HG02870 (cell line): ENCODE measurements around the gene FGD6.
"Not testable (repeated sequence)": the region's sequence is repeated elsewhere in the genome, so short reads cannot be mapped to it uniquely, and the experiment has no call there.

Experiments
- ATAC-seq: cut with Tn5 transposase; IDR thresholded peaks from one replicate; pipeline ENCODE4 v1.9.1; 2021; ENCODE audit warnings: mild to moderate bottlenecking, moderate library complexity; ENCODE audit not compliant: unreplicated experiment

FGD6 gene

DNA sequence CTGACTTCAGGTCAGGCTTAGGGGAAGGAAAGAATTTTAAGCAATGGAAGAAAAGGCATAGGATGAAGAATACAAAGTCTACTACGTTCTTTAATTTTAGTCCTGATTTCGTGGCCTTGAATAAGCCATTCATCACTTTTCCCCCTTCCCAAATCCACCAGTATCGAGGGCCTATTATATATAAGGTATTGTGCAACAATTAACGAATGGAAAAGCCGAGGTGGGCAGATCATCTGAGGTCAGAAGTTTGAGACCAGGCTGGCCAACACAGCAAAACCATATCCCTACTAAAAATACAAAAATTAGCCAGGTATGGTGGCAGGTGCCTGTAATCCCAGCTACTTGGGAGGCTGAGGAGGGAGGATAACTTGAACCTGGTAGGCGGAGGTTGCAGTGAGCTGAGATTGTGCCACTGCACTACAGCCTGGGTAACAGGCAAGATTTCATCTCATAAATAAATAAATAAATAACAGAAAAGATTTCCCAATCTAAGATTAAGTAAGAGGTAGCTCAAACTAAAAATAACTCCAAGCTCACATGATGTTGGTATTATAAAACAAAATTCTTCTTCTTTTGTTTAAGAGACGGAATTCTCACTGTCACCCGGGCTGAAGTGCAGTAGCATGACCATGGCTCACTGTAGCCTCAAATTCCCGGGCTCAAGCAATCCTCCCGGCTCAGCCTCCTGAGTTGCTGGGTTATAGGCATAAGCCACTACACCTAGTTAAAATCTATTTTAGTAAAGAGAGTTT, 85.5 kb downstream of the FGD6 start:
- ATAC-seq, result no peak

DNA sequence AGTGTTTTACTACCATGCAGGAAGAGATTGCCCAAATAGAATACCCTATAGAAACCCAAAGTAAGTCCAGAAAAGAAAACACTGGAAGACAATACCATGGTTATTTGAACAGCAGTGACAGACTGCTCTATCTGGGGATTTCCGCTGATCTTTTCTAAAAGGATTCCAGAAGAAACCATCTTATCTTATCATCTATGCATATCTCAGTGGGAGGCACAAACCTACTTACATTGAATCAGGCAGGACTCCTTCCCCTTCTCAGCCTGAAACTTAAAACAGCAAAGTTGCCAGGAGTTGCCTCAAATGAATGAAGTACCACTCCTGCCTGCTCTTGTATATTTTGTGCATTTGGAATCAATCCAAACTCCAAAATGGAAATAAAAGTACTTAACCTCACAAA, 87.2 kb downstream of the FGD6 start:
- no peak for ATAC-seq

- ATAC-seq, result no peak
Observed at GRCh38 chr12:95129115-95129514, 88.2 kb downstream of the FGD6 start.

- ATAC-seq, result no peak
Observed at GRCh38 chr12:95126736-95127135, 90.5 kb downstream of the FGD6 start.

- no peak for ATAC-seq
Observed at GRCh38 chr12:95126076-95126475, 91.2 kb downstream of the FGD6 start.

GRCh38 chr12:95124106-95124505, 93.2 kb downstream of the FGD6 start:
- no peak for ATAC-seq

DNA sequence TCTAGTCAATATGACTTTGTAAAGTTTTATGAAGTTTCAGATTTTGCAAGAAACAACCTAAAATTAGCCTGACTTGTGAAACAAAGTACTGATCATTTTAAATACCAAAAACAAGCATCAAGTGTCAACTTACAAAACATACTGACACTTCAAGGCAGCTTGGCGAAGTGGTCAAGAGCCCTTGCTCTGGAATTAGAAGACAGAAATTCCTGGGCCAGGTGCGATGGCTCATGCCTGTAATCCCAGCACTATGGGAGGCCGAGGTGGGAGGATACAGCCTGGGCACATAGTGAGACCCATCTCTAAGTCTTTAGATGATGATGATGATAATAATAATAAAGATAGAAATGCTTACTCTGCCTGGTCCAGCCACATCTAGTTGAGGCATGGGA, 98.5 kb downstream of the FGD6 start:
- ATAC-seq, result no peak

- ATAC-seq, result no peak
Observed at GRCh38 chr12:95118138-95118787, 99.0 kb downstream of the FGD6 start.

DNA sequence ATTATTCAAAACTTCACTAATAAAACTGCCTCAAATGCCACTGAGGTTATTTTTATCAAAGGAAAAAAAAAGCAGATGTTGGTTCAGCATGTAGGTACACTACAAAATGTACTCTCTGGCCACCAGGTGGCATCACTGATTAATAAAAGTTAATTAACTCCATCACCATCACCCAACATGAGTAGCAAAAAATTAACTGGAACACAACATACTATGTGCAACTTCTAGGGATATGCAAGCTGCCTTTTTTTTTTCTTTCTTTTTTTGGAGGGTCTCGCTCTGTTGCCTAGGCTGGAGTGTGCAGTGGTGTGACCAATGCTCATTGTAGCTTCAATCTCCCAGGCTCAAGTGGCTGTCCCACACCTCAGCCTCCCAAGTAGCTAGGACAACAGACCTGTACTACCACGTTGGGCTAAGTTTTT, 100.1 kb downstream of the FGD6 start:
- ATAC-seq, result peak; percentile 86

- peak; percentile 51 for ATAC-seq
Observed at GRCh38 chr12:95116773-95117172, 100.5 kb downstream of the FGD6 start.

DNA sequence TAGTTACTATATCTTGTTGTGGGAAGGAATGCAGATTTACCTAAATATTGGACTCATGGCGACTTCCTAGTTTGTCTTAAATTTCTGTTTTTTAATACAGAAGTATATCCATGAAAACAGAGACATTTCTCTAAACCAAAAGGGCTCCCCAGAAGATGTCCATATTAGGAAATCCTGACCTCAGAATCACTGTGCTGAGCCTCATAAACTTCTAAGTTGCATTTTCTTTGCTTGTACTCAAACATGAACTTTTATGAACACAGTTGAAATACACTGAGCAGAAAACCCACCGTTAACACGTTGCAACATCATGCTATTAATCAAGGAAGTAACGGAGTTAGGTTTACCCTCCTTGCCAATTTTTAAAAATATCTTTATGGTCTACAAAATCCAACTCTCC, 100.9 kb downstream of the FGD6 start:
- no peak for ATAC-seq

- no peak for ATAC-seq
Observed at GRCh38 chr12:95115641-95116040, 101.6 kb downstream of the FGD6 start.

GRCh38 chr12:95114766-95115405, 102.4 kb downstream of the FGD6 start:
- ATAC-seq, result no peak

DNA sequence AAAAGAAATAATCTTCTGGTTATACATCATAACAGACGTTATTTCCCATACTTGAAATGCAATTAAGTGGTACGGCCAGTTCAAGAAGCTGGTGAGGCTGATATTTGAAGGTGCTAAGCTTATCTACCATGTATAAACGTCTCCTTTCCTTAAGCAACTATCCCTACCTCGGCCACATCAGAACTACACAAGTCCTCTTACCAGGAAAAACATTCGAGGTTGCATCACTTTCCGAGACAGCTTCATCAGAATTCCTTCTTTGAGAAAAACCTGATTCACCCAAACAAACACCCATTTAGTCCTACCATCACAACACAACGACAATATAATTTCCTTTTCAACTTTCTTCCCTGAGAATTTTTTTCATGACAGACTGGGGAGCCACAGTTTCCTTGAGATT, 109.9 kb downstream of the FGD6 start:
- ATAC-seq, result no peak

GRCh38 chr12:95105540-95105939, 111.7 kb downstream of the FGD6 start:
- ATAC-seq, result no peak

DNA sequence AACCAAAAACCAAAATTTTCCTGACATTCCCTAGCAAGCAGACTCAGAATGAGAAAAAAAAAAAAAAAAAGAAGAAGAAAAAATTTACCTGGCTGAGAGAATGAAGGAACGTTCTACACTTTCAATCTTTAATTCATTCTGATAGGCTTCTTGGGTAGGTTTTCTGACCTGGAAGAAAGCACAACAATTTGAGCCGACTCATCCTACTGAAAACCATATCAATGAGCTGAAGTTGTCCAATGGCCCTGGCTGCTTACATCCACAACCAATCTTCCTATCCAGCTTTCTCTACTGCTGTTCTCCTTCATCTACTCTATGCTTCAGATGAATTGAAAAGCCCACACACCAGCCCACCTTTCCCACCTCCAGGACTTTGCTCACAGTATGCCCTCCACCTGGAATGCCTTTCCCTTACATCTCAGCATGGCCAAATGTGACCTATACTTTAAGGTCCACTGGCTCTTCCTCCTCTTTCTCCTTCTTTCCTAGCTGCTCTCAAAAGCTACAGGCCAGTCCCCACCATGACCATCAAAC, 112.3 kb downstream of the FGD6 start:
- no peak for ATAC-seq

- ATAC-seq, result peak; percentile 96
Observed at GRCh38 chr12:95102916-95103671, 114.2 kb downstream of the FGD6 start.

DNA sequence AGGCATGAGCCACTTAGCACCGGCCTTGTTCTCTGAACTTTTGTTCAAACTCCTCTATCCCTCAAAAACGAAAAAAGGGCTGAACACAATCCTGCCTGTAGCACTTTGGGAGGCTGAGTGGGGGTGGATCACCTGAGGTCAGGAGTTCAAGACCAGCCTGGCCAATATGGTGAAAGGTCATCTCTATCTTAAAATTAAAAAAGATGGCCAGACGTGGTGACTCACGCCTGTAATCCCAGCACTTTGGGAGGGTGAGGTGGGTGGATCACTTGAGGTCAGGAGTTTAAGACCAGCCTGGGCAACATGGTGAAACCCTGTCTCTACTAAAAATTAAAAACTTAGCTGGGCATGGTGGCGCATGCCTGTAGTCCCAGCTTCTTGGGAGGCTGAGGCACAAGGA, 115.3 kb downstream of the FGD6 start:
- ATAC-seq, result not testable (repeated sequence)

GRCh38 chr12:95100264-95101190, 116.7 kb downstream of the FGD6 start:
- ATAC-seq, result no peak

- no peak for ATAC-seq
Observed at GRCh38 chr12:95099270-95099790, 117.9 kb downstream of the FGD6 start.
